ENCODE measurements around the gene FKBP2.

DNA sequence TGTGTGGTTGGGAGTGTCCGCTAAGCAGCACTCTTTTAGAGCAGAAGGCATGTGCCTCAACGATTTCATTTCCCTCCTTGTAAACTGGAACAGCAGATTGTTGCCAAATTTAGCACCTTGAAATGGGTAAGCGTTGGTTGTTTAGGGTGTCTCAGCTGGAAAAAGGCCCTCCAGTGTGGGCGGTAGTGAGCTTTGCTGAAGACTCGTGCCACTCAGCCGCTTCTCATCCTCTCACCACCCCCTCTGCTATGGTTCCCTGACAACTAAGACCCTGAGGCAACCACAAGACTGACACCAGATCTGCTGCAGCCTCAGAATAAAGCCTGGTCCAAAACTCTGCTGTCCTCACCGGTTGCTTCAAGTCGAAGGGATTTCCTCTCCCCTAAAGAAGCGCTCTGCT, 44.3 kb upstream of the FKBP2 start:
- TF ChIP-seq, protein P1, sequence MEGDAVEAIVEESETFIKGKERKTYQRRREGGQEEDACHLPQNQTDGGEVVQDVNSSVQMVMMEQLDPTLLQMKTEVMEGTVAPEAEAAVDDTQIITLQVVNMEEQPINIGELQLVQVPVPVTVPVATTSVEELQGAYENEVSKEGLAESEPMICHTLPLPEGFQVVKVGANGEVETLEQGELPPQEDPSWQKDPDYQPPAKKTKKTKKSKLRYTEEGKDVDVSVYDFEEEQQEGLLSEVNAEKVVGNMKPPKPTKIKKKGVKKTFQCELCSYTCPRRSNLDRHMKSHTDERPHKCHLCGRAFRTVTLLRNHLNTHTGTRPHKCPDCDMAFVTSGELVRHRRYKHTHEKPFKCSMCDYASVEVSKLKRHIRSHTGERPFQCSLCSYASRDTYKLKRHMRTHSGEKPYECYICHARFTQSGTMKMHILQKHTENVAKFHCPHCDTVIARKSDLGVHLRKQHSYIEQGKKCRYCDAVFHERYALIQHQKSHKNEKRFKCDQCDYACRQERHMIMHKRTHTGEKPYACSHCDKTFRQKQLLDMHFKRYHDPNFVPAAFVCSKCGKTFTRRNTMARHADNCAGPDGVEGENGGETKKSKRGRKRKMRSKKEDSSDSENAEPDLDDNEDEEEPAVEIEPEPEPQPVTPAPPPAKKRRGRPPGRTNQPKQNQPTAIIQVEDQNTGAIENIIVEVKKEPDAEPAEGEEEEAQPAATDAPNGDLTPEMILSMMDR (conservative IDR thresholded peaks at IDR 0.05) = no peak
- TF ChIP-seq EZH2 (IDR thresholded peaks at IDR 0.05; ENCODE audit: low read depth) = no peak
